Smooth muscle cell (in vitro differentiated cells): ENCODE data around the gene CAPN8. TPM values are rescaled to one million over a fixed set of nuclear protein-coding genes. Genes with fewer than 3 reads are reported as not detected.

Experiments used
- DNase-seq: peaks from one replicate; lab custom pipeline; 2025; ENCODE audit not compliant: unreplicated experiment; lab: John Stamatoyannopoulos, UW
- H2AFZ ChIP-seq: fragments of 200-600 bp; sonication (generic); 2 replicates; pipeline ENCODE4 v1.6.0; 2016; ENCODE audit warnings: antibody characterized with exemption, low read depth, mild to moderate bottlenecking
- H3F3A ChIP-seq: fragments of 200-600 bp; sonication (generic); 2 replicates; pipeline ENCODE4 v1.6.0; 2017; ENCODE audit warnings: antibody characterized with exemption, low read depth
- H3K27ac ChIP-seq: fragments of 200-600 bp; sonication (generic); 2 replicates; pipeline ENCODE4 v1.5.1; 2016; ENCODE audit warnings: low read depth, mild to moderate bottlenecking
- H3K27me3 ChIP-seq: fragments of 200-600 bp; sonication (generic); 2 replicates; pipeline ENCODE4 v1.6.1; 2016; ENCODE audit warnings: low read depth, mild to moderate bottlenecking
- H3K36me3 ChIP-seq: fragments of 200-600 bp; sonication (generic); 2 replicates; pipeline ENCODE4 v1.5.1; 2016; ENCODE audit warnings: low read depth
- H3K4me1 ChIP-seq: fragments of 200-600 bp; sonication (generic); 2 replicates; pipeline ENCODE4 v1.5.1; 2016; ENCODE audit warnings: low read depth
- H3K4me2 ChIP-seq: fragments of 200-600 bp; sonication (generic); 2 replicates; pipeline ENCODE4 v1.6.0; 2016; ENCODE audit warnings: mild to moderate bottlenecking
- H3K4me3 ChIP-seq: fragments of 200-600 bp; sonication (generic); 2 replicates; pipeline ENCODE4 v1.5.1; 2016; ENCODE audit warnings: mild to moderate bottlenecking
- H3K79me2 ChIP-seq: fragments of 200-600 bp; sonication (generic); 2 replicates; pipeline ENCODE4 v1.6.0; 2016; ENCODE audit warnings: low read depth, mild to moderate bottlenecking
- H3K9ac ChIP-seq: fragments of 200-600 bp; sonication (generic); 2 replicates; pipeline ENCODE4 v1.6.0; 2016; ENCODE audit warnings: low read depth
- H3K9me3 ChIP-seq: fragments of 200-600 bp; sonication (generic); replicated peaks from 2 replicates; pipeline ENCODE4 v1.5.1; 2016; ENCODE audit warnings: low read depth
- H4K20me1 ChIP-seq: fragments of 200-600 bp; sonication (generic); 2 replicates; pipeline ENCODE4 v1.6.0; 2016; ENCODE audit warnings: low read depth
- WGBS: methylation state at CpG from one replicate; pipeline ENCODE4 v1.1.7; 2016; ENCODE audit warnings: low lambda C conversion rate; 5-methylcytosine and 5-hydroxymethylcytosine counted together
- polyA plus RNA-seq: library from polyadenylated mRNA; unstranded; fragments of >200 nt; fragmentation: Nextera tagmentation; extraction: Ambion mirVana; gene quantifications from 2 replicates; pipeline ENCODE4 v1.2.1, GENCODE V29; 2016
- total RNA-seq: library from RNA; depleted of rRNA; stranded (reverse); fragments of >200 nt; gene quantifications from 2 replicates; pipeline ENCODE4 v1.2.3, GENCODE V29; 2014
- TF ChIP-seq, protein P1 (sequence below): fragments of 200-600 bp; sonication (generic); IDR thresholded peaks from 2 replicates; pipeline ENCODE4 v1.5.1; 2017; ENCODE audit warnings: borderline replicate concordance, mild to moderate bottlenecking, antibody characterized with exemption; ENCODE audit not compliant: insufficient read depth, poor library complexity, severe bottlenecking

CAPN8 gene
- total and polyA plus RNA-seq, 2 experiments from 2014 or later: not detected

GRCh38 chr1:223678841-223679240 lies 13.3 kb upstream of the CAPN8 start:
- H3K36me3 ChIP-seq: no peaks in the 10 kb centered on the region

GRCh38 chr1:223674119-223674890 lies 8.8 kb upstream of the CAPN8 start:
- Histone ChIP-seq H3K4me3 (no peak overlapping the region), H3K27me3 (no peaks in the 10 kb centered on the region), H4K20me1 (no peaks in the 10 kb centered on the region), H3K9ac (no peak overlapping the region), H3K9me3 (no peaks in the 10 kb centered on the region), H3K27ac (no peak overlapping the region), H2AFZ (no peak overlapping the region), H3K4me1 (no peaks in the 10 kb centered on the region), H3K36me3 (no peaks in the 10 kb centered on the region), H3K4me2 (no peak overlapping the region), H3K79me2 (no peaks in the 10 kb centered on the region), H3F3A (no peaks in the 10 kb centered on the region)
- DNase-seq: no peak
- TF ChIP-seq, protein P1, sequence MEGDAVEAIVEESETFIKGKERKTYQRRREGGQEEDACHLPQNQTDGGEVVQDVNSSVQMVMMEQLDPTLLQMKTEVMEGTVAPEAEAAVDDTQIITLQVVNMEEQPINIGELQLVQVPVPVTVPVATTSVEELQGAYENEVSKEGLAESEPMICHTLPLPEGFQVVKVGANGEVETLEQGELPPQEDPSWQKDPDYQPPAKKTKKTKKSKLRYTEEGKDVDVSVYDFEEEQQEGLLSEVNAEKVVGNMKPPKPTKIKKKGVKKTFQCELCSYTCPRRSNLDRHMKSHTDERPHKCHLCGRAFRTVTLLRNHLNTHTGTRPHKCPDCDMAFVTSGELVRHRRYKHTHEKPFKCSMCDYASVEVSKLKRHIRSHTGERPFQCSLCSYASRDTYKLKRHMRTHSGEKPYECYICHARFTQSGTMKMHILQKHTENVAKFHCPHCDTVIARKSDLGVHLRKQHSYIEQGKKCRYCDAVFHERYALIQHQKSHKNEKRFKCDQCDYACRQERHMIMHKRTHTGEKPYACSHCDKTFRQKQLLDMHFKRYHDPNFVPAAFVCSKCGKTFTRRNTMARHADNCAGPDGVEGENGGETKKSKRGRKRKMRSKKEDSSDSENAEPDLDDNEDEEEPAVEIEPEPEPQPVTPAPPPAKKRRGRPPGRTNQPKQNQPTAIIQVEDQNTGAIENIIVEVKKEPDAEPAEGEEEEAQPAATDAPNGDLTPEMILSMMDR: no peak
- 72% methylated on average over 5 of the region's 5 CpGs for WGBS

More at GRCh38 chr1:223678841-223679240, 13.3 kb upstream of the CAPN8 start:
- no peaks in the 10 kb centered on the region for H3K79me2 ChIP-seq
- no peak overlapping the region for H3K4me2 ChIP-seq
- no peak overlapping the region for H2AFZ ChIP-seq
- TF ChIP-seq, protein P1: no peak
- DNase-seq: no peak
- no peak overlapping the region for H3K4me3 ChIP-seq
- no peak overlapping the region for H3K27ac ChIP-seq
- peaks cover 7% of the 10 kb centered on the region for H3K27me3 ChIP-seq
- no peaks in the 10 kb centered on the region for H3F3A ChIP-seq
- 73% methylated on average over 6 of the region's 6 CpGs for WGBS
- H4K20me1 ChIP-seq: no peaks in the 10 kb centered on the region
- H3K9ac ChIP-seq: no peak overlapping the region
- H3K4me1 ChIP-seq: no peaks in the 10 kb centered on the region
- H3K9me3 ChIP-seq: no peaks in the 10 kb centered on the region

GRCh38 chr1:223670458-223671159 lies 5.1 kb upstream of the CAPN8 start:
- TF ChIP-seq, protein P1: peak; percentile 51
- Histone ChIP-seq H3K36me3 (no peaks in the 10 kb centered on the region), H4K20me1 (no peaks in the 10 kb centered on the region), H3K27me3 (no peaks in the 10 kb centered on the region), H3K4me3 (no peak overlapping the region), H3K27ac (no peak overlapping the region), H3F3A (no peaks in the 10 kb centered on the region), H3K4me1 (no peaks in the 10 kb centered on the region), H3K9me3 (no peaks in the 10 kb centered on the region), H2AFZ (no peak overlapping the region), H3K4me2 (no peak overlapping the region), H3K9ac (no peak overlapping the region), H3K79me2 (no peaks in the 10 kb centered on the region)
- DNase-seq: no peak
- WGBS: 56% methylated on average over 7 of the region's 7 CpGs
